ENCODE measurements around the gene CDC40.
"Not testable (repeated sequence)": the region's sequence is repeated elsewhere in the genome, so short reads cannot be mapped to it uniquely, and the experiment has no call there.

Gene CDC40

DNA sequence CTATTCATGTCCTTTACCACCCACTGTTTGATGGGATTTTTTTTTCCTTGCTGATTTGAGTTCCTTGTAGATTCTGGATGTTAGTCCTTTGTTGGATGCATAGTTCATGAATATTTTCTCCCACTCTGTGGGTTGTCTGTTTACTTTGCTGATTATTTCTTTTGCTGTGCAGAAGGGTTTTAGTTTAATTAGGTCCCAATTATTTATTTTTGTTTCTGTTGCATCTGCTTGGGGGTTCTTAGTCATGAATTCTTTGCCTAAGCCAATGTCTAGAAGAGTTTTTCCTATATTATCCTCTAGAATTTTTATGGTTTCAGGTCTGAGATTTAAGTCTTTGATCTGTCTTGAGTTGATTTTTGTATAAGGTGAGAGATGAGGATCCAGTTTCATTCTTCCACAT is 92.6 kb downstream of the CDC40 start:
- not testable (repeated sequence) for DNase-seq

DNA sequence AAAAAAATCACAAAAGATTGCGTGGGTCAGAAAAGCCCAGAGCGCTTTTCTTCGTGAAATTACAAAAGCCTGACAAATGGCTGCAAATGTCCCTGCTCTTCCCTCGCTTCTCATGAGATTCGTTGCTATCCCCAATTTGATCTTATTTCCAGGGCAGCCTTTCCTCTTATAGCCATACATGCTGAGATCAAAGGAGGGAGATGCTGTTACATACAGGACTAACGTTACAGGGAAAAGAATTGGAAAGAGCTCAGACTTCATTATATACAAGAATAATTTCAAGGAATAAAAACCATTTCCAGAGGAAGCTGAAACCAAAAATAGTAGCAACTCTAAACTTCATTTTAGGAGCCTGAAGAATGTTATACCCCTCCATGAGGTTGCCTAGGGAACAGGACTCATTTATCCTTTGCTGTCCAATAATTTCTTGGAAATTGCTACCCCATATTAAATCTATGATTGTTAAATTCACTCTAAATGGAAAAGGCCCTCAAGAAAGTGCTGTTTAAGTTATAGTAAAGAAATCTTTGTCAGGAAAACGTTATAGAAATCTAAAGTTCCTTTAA is 97.0 kb downstream of the CDC40 start:
- no peak for DNase-seq
